Stimulated activated CD8-positive, alpha-beta memory T cell treated with anti-CD3 and anti-CD28 coated beads, Interleukin-2, amount 100 ng/mL, for 48 hours (primary cell): ENCODE measurements around the gene FBLN7.
A peak's percentile ranks its signal among the peaks of the same experiment; 100 is the strongest.

ENCODE experiments used
- DNase-seq, 2 donors: peaks; one replicate each; pipeline ENCODE4 v3.0.0-alpha.2; 2020; ENCODE audit warnings: low read depth in 2 of 2

The FBLN7 gene

DNA sequence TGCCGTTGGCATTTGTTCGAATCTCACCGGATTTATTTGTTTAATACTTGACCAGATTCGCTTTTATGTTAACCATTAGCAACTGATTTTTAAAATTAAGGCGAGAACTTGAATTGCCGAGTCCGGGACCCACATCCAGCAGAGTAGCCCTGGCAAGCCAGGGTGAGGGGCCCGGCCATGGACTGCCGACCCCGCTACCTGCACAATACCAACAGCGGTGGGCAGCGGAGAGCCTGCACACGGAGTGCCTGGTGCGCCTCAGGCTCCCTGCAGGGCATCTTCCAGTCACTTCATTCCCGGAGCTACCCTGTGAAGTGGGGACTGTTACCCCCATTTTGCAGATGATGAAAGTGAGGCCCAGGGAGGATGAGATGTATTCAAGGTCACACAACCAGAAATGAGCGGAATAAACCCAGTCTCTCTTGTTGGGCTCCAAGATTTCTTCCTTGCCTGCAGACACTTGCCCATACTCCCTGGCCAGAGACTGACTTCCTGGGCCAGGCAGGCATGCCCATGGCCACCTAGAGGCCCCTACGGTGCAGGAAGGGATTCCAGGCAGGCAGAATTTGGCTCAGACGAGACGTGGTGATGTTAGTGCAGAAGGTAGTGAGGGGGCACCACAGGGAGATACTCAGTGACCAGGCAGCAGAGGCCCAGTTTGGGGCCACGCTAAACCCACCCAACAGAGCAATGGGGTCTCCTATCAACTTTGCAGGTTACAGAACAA is 2.9 kb downstream of the FBLN7 start:
- DNase-seq: no peak

- no peak for DNase-seq
Observed at GRCh38 chr2:112141626-112142007, 3.4 kb downstream of the FBLN7 start.

- DNase-seq: no peak
Observed at GRCh38 chr2:112142525-112143078, 4.4 kb downstream of the FBLN7 start.

GRCh38 chr2:112143150-112143549 is 5.0 kb downstream of the FBLN7 start:
- DNase-seq: no peak

DNA sequence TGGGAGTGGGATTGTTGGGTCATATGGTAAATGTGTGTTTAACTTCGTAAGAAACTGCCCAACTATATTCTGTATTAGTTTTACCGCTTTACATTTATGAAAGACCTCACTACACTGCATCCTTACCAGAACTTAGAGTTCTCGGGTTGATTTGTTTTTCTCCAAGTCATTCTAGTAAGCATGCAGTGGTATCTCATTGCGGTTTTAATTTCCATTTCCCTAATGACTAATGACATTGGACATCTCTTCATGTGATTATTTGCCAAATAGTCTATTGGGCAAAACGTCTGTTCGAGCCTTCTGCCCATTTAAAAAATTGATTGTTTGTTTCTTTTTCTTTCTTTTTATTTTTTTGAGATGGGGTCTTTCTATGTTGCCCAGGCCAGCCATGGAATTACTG is 6.8 kb downstream of the FBLN7 start:
- no peak for DNase-seq

DNA sequence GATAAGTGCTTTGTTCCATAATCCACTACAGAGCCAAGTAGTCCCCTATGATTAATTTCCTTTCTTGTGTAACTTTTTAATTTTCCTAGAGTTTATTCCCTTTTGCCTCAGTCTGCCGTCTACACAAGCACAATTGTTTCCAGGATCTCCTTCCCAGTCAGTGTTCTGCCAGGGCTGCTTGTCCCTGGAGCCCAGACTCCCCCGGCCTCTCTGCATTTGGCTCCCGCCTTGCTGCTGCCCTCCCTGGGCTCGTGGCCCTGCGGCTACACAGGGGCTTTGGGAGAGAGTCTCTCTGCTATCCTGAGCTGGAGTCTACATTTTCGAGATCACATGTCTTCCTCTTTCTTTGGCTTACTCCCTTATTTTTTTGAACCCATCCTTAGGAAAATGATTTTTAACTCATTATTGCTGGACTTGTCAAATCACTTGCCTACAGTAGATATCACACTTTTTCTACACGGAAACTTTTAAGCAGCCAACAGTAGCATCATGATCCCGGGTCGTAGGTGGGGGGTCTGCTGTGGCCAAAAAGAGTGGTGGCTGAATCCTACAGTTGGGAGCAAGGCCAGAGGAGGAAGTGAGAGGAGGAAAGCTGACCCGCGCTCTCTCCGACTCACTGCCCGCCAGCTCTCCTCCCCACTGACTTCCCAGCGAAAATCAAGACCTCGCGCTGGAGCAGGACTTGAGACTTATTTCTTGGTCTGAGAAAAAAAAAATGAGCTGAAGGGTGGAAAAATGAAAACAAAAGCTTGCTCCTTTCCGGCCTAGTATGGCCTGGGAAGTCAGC is 9.4 kb downstream of the FBLN7 start:
- DNase-seq: no peak

DNA sequence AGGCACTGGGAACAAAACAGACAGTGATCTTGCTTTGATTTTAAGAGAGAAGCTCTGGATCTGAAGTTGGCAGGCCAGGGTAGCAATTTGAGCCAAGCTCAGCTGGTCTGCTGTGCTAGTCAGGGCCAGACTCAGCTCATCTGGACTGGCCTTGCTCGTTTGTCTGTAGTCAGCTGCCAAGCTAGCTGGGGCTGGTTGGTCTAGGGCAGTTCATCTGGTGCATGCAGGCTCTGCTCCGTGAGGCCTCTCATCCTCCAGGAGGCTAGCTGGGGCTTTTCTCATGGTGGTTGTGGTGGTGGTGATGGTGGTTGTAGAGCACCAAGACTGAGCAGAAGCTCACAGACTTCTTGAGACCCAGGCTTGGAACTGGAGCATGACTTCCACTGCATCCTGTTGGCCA is 10.3 kb downstream of the FBLN7 start:
- no peak for DNase-seq

- DNase-seq: no peak
Observed at GRCh38 chr2:112149194-112149593, 11.0 kb downstream of the FBLN7 start.

DNA sequence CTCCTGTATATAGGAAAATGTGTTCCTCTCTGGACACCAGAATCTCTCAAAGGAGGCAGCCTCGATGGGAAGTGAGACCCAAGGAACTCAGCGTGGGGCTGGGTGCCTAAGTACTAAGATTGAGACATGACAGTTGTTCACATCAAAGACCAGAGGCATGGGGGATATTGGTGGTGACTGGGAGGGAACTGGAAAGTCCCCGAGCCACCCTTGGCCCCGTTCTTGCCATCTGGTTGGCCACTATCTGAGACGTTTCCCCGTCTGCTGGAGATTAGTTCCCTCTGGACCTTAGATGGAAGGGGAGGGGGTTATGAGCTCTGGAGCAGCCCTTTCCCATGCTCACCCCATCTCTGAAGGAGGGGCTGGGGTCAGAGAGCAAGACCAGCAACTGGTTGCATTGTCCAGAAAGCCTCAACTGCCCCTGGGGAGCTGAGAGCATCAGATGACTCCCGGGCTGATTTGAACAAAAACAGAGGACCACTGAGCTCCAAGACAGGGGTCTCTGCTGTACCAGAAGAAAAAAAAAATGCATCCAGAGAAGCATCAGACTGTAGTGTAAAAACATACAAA is 11.8 kb downstream of the FBLN7 start:
- no peak for DNase-seq

DNA sequence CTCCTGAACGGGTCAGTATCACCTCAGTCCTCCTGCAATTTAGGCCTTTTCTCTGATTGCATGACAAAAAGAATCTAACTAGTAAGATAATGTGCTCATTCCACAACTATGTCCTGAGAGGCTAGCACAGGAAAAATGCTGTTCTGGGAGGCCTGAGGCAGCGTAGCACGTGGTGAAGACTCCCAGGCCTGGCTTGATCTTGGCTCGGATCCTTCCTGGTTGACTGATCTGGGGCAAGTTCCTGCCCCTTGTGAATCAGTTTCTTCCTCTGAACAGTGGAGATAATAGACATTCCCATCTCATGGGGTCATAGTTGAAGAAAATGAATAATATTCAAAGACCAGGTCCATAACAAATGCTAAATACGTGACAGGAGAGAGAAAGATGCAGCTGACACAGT is 12.3 kb downstream of the FBLN7 start:
- DNase-seq: no peak

GRCh38 chr2:112150851-112151250 is 12.7 kb downstream of the FBLN7 start:
- DNase-seq: no peak

- no peak for DNase-seq
Observed at GRCh38 chr2:112151271-112151670, 13.1 kb downstream of the FBLN7 start.

- DNase-seq: no peak
Observed at GRCh38 chr2:112151701-112152440, 13.7 kb downstream of the FBLN7 start.

- DNase-seq: no peak
Observed at GRCh38 chr2:112152476-112153178, 14.4 kb downstream of the FBLN7 start.

DNA sequence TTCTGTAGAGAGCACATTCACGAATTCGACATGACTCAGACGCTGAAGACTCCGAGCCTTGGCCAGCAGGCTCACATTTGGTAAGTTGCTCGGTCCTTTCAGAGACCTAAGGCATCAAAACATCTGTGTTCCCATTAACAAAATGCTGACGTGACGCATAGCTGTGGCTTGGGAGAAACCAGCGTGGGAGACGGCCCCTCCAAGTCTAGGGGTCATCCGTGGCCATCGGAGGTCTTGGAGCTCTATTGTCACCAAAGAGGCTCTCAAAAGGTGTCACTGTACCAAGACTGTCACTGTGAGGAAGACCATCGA is 14.9 kb downstream of the FBLN7 start:
- DNase-seq: no peak

GRCh38 chr2:112153501-112153900 is 15.3 kb downstream of the FBLN7 start:
- DNase-seq: no peak

GRCh38 chr2:112154246-112155117 is 16.3 kb downstream of the FBLN7 start:
- DNase-seq: no peak

- no peak for DNase-seq
Observed at GRCh38 chr2:112155331-112156151, 17.4 kb downstream of the FBLN7 start.

- DNase-seq: peak; percentile 41 to 49
Observed at GRCh38 chr2:112156152-112156986, 18.2 kb downstream of the FBLN7 start.
